Activated B cell treated with CpG ODN at 0.5 μM for 24 hours (primary cell): ENCODE data around the gene GIPC3. TPM values are rescaled to one million over a fixed set of nuclear protein-coding genes. Genes with fewer than 3 reads are reported as not detected.

Source experiments
- ATAC-seq: fragments of 200-7000 bp; cut with Tn5 transposase; one replicate; pipeline ENCODE4 v1.10.0; 2021; ENCODE audit warnings: low read depth, mild to moderate bottlenecking, moderate library complexity
- CTCF ChIA-PET: fragments of 350-600 bp; sonication (Branson Sonifier 250); formaldehyde crosslinking; loops from one replicate; lab custom pipeline; 2021; ENCODE audit warnings: antibody characterized with exemption; lab: Charles Lee
- POLR2A ChIA-PET: fragments of 350-600 bp; sonication (Branson Sonifier 250); formaldehyde crosslinking; loops from one replicate; lab custom pipeline; 2021; ENCODE audit warnings: antibody characterized with exemption; lab: Charles Lee
- DNase-seq: peaks from one replicate; pipeline ENCODE4 v3.0.0; 2022
- H3K27ac Mint-ChIP-seq: one replicate; pipeline ENCODE4 v1.8.0; 2020; ENCODE audit warnings: mixed read lengths
- H3K27me3 Mint-ChIP-seq: one replicate; pipeline ENCODE4 v1.8.0; 2021; ENCODE audit warnings: mixed read lengths
- H3K36me3 Mint-ChIP-seq: one replicate; pipeline ENCODE4 v1.8.0; 2021; ENCODE audit warnings: low read depth, mixed read lengths
- H3K4me1 Mint-ChIP-seq: one replicate; pipeline ENCODE4 v1.8.0; 2021; ENCODE audit warnings: mixed read lengths
- H3K4me3 Mint-ChIP-seq: one replicate; pipeline ENCODE4 v1.8.0; 2020; ENCODE audit warnings: mild to moderate bottlenecking, mixed read lengths
- H3K9me3 Mint-ChIP-seq: one replicate; pipeline ENCODE4 v1.8.0; 2020; ENCODE audit warnings: mixed read lengths
- CTCF ChIP-seq: fragments of 200-600 bp; IDR thresholded peaks from one replicate; pipeline ENCODE4 v1.8.0; 2022; ENCODE audit warnings: antibody characterized with exemption, mild to moderate bottlenecking
- intact Hi-C: fragments of 100-400 bp; cut with micrococcal nuclease; formaldehyde crosslinking; loops from one replicate; pipeline ENCODE4 v1.15.1; 2024
- total RNA-seq: library from RNA; stranded (reverse); gene quantifications from 2 replicates; pipeline ENCODE4 v1.2.3, GENCODE V29; 2022

Gene GIPC3
- 0.24 and 0.29 TPM in 2 replicates for total RNA-seq

- Mint-ChIP-seq H3K27ac (no peak within 1 kb of the TSS), H3K27me3 (peaks cover 2% of the 10 kb centered on the region), H3K9me3 (no peaks in the 10 kb centered on the region), H3K36me3 (no peaks in the 10 kb centered on the region), H3K4me1 (no peaks in the 10 kb centered on the region), H3K4me3 (peak within 1 kb of the TSS; percentile 48)
- ATAC-seq (peak; percentile 25), DNase-seq (peak; percentile 26)
- ChIA-PET POLR2A (no interaction called here), CTCF (interaction anchor here (1.1 to 3.1 kb wide), 5 partner anchors 28 to 121 kb away, joined by 3 to 15 read pairs (median 3); partner anchors contain the start of gene MFSD12)
- TF ChIP-seq CTCF: no peak
- intact Hi-C loops: loop anchor here (1.0 kb wide), 2 partner anchors 33 to 121 kb away; no protein-coding TSS in a partner anchor
Observed at GRCh38 chr19:3585301-3586126, at the start of gene GIPC3. Gene GIPC3 (plus strand): TSS chr19:3585478. CDS start chr19:3585598, 120 bp downstream.

- Mint-ChIP-seq H3K36me3 (peaks cover 49% of the 10 kb centered on the region), H3K9me3 (no peaks in the 10 kb centered on the region), H3K27me3 (no peaks in the 10 kb centered on the region), H3K27ac (no peak overlapping the region), H3K4me1 (no peaks in the 10 kb centered on the region), H3K4me3 (no peak overlapping the region)
- POLR2A ChIA-PET: no interaction called here
- ATAC-seq: no peak
- DNase-seq: no peak
- CTCF ChIA-PET: no interaction called here
- no peak for TF ChIP-seq CTCF
- intact Hi-C loops: no loop called here
Observed at GRCh38 chr19:3535563-3535965, 49.7 kb upstream of the GIPC3 start.

GRCh38 chr19:3535981-3536380, 49.3 kb upstream of the GIPC3 start:
- Mint-ChIP-seq H3K4me3 (no peak overlapping the region), H3K9me3 (no peaks in the 10 kb centered on the region), H3K27me3 (no peaks in the 10 kb centered on the region), H3K27ac (no peak overlapping the region), H3K36me3 (peaks cover 49% of the 10 kb centered on the region), H3K4me1 (no peaks in the 10 kb centered on the region)
- intact Hi-C loops: no loop called here
- no peak for TF ChIP-seq CTCF
- DNase-seq (no peak), ATAC-seq (no peak)
- ChIA-PET POLR2A (no interaction called here), CTCF (no interaction called here)

- Mint-ChIP-seq H3K4me3 (no peak overlapping the region), H3K4me1 (no peaks in the 10 kb centered on the region), H3K9me3 (no peaks in the 10 kb centered on the region), H3K36me3 (peaks cover 49% of the 10 kb centered on the region), H3K27me3 (no peaks in the 10 kb centered on the region), H3K27ac (no peak overlapping the region)
- no peak for ATAC-seq
- CTCF ChIA-PET: no interaction called here
- no peak for TF ChIP-seq CTCF
- POLR2A ChIA-PET: interaction anchor here (0.6 to 0.8 kb wide), 2 partner anchors 36 to 229 kb away, joined by 3 to 7 read pairs; partner anchors contain the start of gene DOHH
- no peak for DNase-seq
- intact Hi-C loops: no loop called here
Observed at GRCh38 chr19:3536429-3537100, 48.7 kb upstream of the GIPC3 start.

- no peak for ATAC-seq
- Mint-ChIP-seq H3K27ac (no peak overlapping the region), H3K4me1 (no peaks in the 10 kb centered on the region), H3K36me3 (peaks cover 49% of the 10 kb centered on the region), H3K4me3 (no peak overlapping the region), H3K27me3 (no peaks in the 10 kb centered on the region), H3K9me3 (no peaks in the 10 kb centered on the region)
- TF ChIP-seq CTCF: no peak
- CTCF ChIA-PET: no interaction called here
- no peak for DNase-seq
- intact Hi-C loops: no loop called here
- POLR2A ChIA-PET: interaction anchor here (0.6 to 0.9 kb wide), 3 partner anchors 21 to 228 kb away, joined by 3 to 7 read pairs (median 6); partner anchors contain the start of gene DOHH
Observed at GRCh38 chr19:3537101-3537437, 48.2 kb upstream of the GIPC3 start.
